Umbilical cord (tissue), 2 donors: Measurements from ENCODE around the gene KIF18B. TPM values are rescaled to one million over a fixed set of nuclear protein-coding genes. Genes with fewer than 3 reads are reported as not detected.

Source experiments
- DNase-seq: peaks from one replicate; pipeline ENCODE4 v3.0.0-alpha.2; 2015; ENCODE audit warnings: low spot score
- total RNA-seq: library from RNA; depleted of rRNA; stranded (reverse); fragments of >200 nt; gene quantifications from one replicate; pipeline ENCODE4 v1.2.3, GENCODE V29; 2014; ENCODE audit warnings: low replicate concordance; ENCODE audit not compliant: insufficient read depth

The KIF18B gene
- total RNA-seq, 1 donor from 2014 or later: 1.4 TPM

GRCh38 chr17:44919885-44920564 is 27.5 kb downstream of the KIF18B start:
- peak; percentile 75 for DNase-seq

- no peak for DNase-seq
Observed at GRCh38 chr17:44919411-44919810, 28.2 kb downstream of the KIF18B start.

- DNase-seq: no peak
Observed at GRCh38 chr17:44918006-44918405, 29.6 kb downstream of the KIF18B start.

GRCh38 chr17:44917456-44917855 is 30.1 kb downstream of the KIF18B start:
- DNase-seq: no peak

GRCh38 chr17:44916781-44917241 is 30.8 kb downstream of the KIF18B start:
- DNase-seq: peak; percentile 30

DNA sequence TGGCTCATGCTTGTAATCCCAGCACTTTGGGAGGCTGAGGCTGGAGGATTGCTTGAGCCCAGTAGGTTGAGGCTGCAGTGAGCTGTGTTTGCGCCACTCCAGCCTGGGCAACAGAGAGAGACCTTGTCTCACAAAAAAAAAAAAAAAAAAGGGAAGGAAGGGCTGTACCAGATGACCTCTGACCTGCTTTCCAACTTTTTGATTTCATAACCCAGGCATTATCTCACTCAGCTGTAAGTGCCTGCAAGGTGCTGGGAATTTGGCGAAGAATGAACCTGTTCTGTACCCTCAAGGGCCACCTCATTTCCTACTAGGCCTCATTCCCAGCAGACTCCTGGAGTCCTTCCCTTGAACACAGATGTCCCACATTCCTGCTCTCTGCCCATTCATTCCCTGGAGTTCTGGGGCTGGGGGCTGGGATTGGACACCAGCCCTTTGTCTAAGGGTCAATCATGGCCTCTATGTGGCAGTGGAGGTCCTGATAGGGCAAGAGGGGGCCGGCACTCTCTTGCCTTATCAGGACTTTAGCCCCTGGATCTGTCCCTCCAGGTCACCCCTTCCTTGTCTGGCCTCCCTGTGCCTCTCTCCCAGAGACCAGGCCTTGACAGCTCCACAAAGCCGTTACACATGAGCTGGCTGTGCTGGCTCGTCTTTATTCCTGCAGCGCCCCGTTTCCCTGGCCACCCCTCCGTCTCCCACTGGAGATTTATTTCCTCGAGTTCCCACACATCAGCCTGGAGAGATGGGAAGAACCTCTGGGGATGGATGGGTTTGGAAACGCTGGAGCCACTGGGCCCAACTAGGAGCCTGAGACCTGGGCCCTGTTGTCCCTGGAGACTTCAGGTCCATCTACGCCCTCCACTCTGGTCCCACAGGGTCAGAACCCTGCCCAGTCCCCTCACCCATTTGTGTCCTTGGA is 31.5 kb downstream of the KIF18B start:
- no peak for DNase-seq

GRCh38 chr17:44915321-44915726 is 32.2 kb downstream of the KIF18B start, which contains the start of gene GFAP:
Gene GFAP, minus strand, starts transcription at chr17:44915500. Its CDS starts 14 bp downstream, at chr17:44915486.
- DNase-seq: no peak

- no peak for DNase-seq
Observed at GRCh38 chr17:44914698-44915271, 32.8 kb downstream of the KIF18B start.

DNA sequence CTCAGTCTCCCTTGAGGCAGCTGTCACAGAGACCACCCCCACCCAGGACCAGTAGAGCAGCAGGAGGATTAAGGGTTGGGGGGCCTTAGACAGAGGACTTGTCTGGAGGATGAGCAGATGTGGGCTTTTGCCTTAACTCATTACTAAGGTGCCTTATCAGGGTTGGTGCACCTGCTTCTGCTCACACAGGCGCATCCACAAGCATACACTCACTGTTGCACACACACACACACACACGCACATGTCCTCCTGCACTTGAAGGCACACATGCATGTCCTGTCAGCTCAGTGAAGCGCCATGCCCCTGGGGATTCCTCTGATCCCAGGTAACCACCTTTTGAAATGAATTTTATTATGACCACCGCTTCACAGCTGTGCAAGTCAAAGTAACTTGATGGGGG is 33.4 kb downstream of the KIF18B start:
- DNase-seq: no peak

- DNase-seq: no peak
Observed at GRCh38 chr17:44913676-44914075, 33.9 kb downstream of the KIF18B start.

DNA sequence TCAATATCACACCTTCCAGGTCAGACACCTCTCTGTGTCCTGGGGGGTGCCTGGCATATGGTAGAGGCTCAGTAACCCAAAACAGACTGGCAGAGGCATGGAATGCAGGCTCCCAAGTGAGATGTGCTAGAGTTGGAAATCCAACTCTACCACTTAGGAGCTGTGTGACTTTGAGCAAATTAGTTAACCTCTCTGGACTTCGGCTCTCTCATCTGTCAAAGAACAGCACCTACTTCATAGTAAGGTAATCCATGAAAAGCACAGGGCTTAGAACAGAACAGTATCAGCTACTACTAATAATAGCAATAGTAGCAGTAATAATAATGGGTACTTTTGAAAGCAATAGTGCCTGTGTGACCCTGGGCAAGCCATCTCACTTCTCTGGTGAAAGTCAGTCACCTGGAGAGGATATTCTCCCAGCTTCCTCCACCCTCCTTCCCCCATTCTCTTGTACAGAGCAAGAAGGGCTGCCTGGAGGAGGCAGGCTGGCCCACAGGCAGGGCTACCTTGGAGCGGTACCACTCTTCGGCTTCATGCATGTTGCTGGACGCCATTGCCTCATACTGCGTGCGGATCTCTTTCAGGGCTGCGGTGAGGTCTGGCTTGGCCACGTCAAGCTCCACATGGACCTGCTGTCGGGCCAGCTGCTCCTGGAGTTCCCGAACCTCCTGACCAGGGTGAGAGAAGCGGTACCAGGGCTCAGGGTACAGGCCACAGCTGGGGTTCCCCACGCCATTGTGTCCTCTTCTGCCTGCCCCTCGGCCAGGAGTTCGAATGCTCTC is 34.6 kb downstream of the KIF18B start:
- no peak for DNase-seq

- peak; percentile 42 for DNase-seq
Observed at GRCh38 chr17:44911133-44912001, 36.2 kb downstream of the KIF18B start.

GRCh38 chr17:44910231-44911106 is 37.1 kb downstream of the KIF18B start:
- no peak for DNase-seq

- DNase-seq: peak; percentile 82
Observed at GRCh38 chr17:44909681-44910144, 37.9 kb downstream of the KIF18B start.

- DNase-seq: no peak
Observed at GRCh38 chr17:44908761-44909326, 38.7 kb downstream of the KIF18B start.

DNA sequence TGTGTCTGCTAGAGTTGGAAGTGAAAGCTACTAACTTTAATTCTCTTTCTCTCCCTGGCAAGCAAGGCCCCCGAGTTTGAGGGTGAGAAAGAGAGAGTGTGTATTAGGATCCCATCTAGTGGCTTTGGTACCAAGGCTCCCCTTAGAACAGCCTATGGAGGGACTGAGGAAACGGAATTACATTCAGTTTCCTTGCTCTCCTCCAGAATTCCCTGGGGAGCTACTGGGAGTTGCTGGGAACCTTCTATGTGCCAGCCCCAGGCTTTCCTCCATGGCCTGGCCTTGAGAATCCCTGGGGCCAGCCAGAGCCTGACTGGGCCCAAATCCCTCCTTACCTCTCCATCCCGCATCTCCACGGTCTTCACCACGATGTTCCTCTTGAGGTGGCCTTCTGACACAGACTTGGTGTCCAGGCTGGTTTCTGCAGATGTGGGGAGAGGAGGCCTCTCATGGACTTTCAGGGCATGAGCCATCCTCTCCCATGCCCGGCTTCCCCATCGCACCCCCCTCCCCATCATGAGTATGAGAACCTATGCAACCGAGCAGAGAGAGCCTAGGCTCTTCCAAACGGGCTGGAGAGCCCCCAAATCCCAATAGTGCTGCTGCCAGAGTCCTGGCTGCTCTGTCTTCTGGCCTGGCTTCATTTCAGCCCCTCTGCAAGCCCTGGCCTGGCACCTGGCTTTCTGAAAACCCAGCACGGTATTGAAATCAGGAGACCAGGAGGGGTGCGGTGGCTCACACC is 39.7 kb downstream of the KIF18B start:
- no peak for DNase-seq

GRCh38 chr17:44906763-44907728 is 40.5 kb downstream of the KIF18B start:
- no peak for DNase-seq
